Spleen (tissue), 7 donors: ENCODE measurements around the gene SPATS2.

Experiments
- CTCF ChIP-seq, 11 experiments: fragments of 200-600 bp in 7 of 11; fragments of 450-650 bp in 4 of 11; sonication (generic) in 4 of 11; IDR thresholded peaks in 8 of 11; conservative IDR thresholded peaks in 3 of 11; 1 replicate in 7 of 11; 2 replicates in 4 of 11; pipeline versions ENCODE4 v1.4.0 to v1.8.0; 2016 to 2021; ENCODE audit warnings: antibody characterized with exemption in 11 of 11, inconsistent platforms in 4 of 11, mild to moderate bottlenecking in 1 of 11
- POLR2A ChIP-seq, 3 donors: fragments of 450-650 bp; IDR thresholded peaks; one replicate each; pipeline ENCODE4 v1.5.1; 2017; ENCODE audit warnings: antibody characterized with exemption in 3 of 3, mild to moderate bottlenecking in 1 of 3
- POLR2AphosphoS5 ChIP-seq, 3 donors: sonication (generic); formaldehyde crosslinking; IDR thresholded peaks; one replicate each; pipeline ENCODE4 v1.5.1; 2017; ENCODE audit warnings: antibody characterized with exemption in 3 of 3
- donor health status: DM: no; HTN: no; CAD: no; lungs with moderate emphysema.
- donor health status: DM: no; HTN: no; CAD: no.
- donor health status: DM: no; HTN: no; CAD: no.

GRCh38 chr12:49365542-49365941, 1.7 kb upstream of the SPATS2 start:
- no peak for TF ChIP-seq CTCF (IDR thresholded peaks at IDR 0.05 in 8 of 11, conservative IDR thresholded peaks at IDR 0.05 in 3 of 11)
- TF ChIP-seq POLR2A (IDR thresholded peaks at IDR 0.05): no peak
- no peak for TF ChIP-seq POLR2AphosphoS5 (IDR thresholded peaks at IDR 0.05)
